A549 treated with AZD9567 at 1 μM for 4 hours (cell line): ENCODE measurements around the gene TRIOBP. TPM values are rescaled to one million over a fixed set of nuclear protein-coding genes. Genes with fewer than 3 reads are reported as not detected.

ENCODE experiments used
- total RNA-seq: library from RNA; stranded (reverse); fragments of 200-300 nt; extraction: Qiagen RNA extraction; gene quantifications from 5 replicates; pipeline ENCODE4 v1.2.3, GENCODE V29; 2022; ENCODE audit not compliant: insufficient read depth

The TRIOBP gene, protein sequence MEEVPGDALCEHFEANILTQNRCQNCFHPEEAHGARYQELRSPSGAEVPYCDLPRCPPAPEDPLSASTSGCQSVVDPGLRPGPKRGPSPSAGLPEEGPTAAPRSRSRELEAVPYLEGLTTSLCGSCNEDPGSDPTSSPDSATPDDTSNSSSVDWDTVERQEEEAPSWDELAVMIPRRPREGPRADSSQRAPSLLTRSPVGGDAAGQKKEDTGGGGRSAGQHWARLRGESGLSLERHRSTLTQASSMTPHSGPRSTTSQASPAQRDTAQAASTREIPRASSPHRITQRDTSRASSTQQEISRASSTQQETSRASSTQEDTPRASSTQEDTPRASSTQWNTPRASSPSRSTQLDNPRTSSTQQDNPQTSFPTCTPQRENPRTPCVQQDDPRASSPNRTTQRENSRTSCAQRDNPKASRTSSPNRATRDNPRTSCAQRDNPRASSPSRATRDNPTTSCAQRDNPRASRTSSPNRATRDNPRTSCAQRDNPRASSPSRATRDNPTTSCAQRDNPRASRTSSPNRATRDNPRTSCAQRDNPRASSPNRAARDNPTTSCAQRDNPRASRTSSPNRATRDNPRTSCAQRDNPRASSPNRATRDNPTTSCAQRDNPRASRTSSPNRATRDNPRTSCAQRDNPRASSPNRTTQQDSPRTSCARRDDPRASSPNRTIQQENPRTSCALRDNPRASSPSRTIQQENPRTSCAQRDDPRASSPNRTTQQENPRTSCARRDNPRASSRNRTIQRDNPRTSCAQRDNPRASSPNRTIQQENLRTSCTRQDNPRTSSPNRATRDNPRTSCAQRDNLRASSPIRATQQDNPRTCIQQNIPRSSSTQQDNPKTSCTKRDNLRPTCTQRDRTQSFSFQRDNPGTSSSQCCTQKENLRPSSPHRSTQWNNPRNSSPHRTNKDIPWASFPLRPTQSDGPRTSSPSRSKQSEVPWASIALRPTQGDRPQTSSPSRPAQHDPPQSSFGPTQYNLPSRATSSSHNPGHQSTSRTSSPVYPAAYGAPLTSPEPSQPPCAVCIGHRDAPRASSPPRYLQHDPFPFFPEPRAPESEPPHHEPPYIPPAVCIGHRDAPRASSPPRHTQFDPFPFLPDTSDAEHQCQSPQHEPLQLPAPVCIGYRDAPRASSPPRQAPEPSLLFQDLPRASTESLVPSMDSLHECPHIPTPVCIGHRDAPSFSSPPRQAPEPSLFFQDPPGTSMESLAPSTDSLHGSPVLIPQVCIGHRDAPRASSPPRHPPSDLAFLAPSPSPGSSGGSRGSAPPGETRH (N-terminal part only)
- total RNA-seq, result 23.6 to 36.5 TPM (median 31.7 TPM) in 5 replicates

DNA sequence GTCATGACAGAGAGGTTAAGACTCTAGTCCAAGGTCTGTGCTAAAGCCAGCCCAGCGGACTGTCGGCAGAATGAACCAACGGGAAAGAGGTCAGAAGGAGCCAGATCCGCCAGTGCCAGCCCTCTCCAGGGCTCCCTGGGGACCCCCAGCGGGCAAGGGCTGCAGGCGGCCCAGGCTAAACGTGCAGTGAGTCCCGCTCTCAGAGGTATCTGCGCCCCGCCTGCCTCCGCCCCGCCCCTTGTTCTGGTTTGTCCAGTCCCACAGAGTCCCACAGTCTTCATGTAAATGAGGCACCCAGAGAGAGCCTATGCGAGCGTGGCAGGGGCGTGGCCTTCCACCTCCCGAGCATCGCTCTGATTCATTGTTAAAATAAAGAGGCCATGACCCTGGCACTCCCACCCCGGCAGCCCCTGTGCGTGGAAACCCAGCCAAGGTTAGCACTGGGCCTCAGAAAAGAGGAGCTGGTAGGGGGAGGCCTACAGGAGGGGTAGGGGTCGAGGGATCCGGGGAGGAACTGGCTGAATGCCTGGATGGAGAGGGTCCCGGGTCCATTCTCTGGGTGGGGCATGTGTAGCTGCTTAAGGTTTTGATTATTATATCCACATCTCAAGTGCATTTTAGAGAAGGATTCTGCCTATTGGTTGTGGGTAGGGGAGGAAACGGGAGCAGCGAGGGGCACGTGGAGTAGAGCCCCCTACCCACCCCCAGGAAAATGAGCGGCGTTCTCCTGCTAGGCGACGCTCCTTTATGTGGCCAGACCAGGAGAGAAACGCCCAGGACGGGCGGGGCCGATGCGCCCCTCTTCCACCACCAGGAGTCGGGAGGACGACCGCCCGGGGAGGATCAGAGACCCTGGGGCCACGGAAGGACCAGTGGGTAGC lies at the start of gene TRIOBP:
Gene TRIOBP, plus strand, starts transcription at position 392 of the 881 bp plus-strand sequence. CDS start 4,318 bp downstream, outside the sequence.

DNA sequence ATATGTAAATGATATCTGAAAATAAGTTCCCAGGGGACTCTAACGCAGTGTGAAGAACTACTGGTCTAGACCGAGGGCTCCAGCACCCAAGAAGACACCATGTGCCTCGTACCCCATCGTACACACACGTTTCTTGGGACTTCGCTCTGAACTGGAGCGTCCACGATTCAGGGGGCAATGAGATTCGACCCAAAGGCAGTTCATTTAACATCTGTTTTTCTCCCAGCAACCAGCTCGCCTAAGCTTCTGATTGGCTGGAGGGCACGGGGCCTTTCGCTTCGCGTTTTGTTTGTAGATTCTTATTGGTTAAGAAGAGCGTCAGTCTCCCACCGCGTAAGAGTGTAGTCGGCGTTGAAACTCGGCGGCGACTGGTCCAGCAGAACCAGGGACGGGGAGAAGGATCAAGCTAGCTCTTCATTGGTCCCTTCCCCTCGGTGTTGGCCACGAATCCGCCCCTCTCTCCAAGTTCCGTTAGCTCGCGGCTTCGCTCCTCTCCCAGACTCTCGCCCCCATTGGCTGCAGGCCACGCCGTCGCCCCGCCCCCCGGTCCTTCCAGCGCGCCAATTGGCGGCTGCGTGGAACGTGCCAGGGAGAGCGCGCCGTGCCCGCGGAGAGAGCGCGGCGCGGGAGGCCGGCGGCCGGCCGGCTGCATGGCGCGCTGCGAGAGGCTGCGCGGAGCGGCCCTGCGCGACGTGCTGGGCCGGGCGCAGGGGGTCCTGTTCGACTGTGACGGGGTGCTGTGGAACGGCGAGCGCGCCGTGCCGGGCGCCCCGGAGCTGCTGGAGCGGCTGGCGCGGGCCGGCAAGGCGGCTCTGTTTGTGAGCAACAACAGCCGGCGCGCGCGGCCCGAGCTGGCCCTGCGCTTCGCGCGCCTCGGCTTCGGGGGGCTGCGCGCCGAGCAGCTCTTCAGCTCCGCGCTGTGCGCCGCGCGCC lies 38.4 kb upstream of the TRIOBP start, which contains the start of gene PDXP:
Gene PDXP, plus strand, starts transcription at position 591 of the 933 bp plus-strand sequence. Its CDS starts 60 bp downstream, at position 651.

DNA sequence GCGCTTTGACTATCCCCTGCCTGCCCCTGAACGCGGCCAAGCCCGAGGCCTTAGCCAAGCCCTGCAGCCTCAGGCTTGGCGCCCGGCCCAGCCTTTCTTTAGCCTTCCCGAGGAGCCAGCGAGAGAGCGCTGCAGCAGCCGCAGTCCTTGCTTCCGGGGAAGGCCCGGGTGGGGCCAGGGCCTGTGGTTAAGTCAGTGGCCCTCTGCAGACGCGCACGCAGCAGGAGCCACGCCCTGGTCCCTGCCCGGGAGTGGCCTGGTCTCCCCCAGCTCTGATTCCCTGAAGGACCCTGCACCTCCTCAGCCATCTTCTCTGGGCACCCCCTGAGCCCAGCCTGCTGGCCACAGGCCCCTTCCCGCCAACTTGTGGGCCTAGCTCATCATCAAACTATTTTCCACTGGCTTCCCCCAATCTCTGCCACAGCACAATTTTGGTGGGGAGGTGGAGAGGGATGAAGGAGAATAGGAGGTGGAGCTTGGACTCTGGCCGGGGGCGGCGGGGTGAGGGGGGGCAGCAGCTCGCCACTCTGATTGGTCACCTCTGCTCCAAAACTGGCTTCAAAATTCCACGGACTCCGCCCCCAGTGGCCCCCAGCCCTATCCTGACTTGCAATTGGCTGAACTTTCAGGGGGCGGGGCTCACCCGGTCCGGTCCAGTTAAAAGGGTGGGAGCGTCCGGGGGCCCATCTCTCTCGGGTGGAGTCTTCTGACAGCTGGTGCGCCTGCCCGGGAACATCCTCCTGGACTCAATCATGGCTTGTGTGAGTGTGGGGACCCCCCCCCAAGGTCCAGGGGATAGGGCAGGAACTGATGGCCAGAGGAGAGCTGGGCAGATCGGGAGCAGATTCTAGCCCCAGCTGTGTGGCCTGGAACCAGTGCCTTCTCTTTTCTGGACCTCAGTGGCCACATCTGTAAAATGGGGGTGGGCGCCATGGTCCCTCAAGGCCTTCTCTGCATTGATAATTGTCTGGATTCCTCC lies 21.6 kb upstream of the TRIOBP start, which contains the start of gene LGALS1:
Gene LGALS1, plus strand, starts transcription at position 686 of the 979 bp plus-strand sequence. Its CDS starts 67 bp downstream, at position 753.

DNA sequence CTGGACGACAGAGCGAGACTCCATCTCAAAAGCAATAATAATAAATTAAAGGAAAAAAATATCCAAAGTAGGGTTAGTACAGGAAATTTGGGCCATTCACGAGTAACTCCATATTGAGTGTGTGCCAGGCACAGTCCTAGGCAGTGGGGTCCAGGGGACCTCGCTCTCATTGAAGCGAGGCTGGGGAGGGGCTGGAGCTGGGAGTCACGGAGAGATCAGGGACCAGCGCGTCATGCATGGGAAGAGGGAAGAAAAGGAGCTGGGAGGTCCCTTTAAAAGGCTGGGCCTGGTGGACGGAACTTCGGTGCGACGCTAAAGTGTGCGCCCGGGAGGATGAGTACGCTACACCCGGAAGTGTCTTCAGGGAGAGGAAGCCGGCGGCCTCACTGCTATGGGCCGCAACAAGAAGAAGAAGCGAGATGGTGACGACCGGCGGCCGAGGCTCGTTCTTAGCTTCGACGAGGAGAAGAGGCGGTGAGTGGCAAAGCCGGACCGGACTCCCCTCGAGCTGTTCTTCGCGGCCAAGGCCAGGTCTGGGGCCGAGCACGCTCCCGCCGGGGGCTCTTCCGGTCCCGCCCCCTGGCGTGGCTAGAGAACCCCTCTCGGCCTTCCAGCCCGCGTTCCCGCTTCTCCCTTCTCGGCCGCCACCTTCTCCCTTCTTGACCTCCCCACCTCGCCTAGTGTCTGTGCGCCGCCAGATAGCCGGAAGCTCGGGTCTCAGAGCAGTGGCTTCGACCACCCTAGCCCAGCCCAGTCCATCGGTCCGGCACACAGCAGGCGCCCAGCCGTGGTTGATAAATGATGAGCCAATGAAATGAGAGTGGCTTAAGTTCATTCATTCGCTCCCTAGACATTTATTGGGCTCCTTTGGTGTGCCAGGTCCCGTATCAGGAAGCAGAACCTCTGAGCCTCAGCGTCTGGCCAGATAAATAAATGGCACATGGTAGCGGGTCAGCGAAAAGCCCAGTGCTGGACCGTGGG lies 10.6 kb upstream of the TRIOBP start, which contains the start of gene NOL12:
Gene NOL12, plus strand, starts transcription at position 342 of the 981 bp plus-strand sequence. Its CDS starts 50 bp downstream, at position 392.

DNA sequence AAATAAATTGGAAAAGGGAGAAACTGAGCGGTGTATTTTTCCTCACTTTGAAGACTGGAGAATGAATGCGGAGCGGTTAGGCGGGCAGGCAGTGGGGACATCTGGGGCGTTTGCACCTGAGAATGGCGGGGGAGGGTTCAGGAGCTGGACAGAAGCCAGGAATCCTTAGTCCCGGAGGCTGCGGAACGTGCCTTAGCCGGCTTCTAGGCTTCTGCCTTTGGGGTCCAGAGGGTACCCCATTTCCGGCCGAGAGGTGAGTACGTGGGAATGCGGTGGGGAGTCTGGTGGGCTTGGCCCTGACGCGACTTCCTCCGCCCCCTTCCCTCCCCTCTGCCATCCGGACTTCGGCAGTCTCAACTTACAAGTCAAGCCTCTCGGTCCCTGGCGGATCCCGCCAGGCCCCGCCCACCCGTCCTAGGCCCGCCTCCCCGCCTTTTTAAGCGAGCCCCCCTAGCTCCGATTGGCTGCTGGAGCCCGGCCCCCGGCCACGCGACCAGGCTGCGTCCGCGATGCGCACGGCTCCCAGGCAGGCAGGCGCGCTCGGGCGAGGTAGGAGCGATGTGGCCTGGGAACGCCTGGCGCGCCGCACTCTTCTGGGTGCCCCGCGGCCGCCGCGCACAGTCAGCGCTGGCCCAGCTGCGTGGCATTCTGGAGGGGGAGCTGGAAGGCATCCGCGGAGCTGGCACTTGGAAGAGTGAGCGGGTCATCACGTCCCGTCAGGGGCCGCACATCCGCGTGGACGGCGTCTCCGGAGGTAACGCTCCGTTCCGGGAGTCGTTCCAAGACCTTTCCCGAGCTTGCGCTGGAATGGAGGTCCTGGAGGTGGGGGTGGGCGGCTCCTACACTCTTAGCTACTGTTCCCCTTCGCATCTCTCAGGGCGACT lies 110.8 kb downstream of the TRIOBP start, which contains the start of gene GCAT:
Gene GCAT, plus strand, starts transcription at position 525 of the 884 bp plus-strand sequence. Its CDS starts 34 bp downstream, at position 559.

DNA sequence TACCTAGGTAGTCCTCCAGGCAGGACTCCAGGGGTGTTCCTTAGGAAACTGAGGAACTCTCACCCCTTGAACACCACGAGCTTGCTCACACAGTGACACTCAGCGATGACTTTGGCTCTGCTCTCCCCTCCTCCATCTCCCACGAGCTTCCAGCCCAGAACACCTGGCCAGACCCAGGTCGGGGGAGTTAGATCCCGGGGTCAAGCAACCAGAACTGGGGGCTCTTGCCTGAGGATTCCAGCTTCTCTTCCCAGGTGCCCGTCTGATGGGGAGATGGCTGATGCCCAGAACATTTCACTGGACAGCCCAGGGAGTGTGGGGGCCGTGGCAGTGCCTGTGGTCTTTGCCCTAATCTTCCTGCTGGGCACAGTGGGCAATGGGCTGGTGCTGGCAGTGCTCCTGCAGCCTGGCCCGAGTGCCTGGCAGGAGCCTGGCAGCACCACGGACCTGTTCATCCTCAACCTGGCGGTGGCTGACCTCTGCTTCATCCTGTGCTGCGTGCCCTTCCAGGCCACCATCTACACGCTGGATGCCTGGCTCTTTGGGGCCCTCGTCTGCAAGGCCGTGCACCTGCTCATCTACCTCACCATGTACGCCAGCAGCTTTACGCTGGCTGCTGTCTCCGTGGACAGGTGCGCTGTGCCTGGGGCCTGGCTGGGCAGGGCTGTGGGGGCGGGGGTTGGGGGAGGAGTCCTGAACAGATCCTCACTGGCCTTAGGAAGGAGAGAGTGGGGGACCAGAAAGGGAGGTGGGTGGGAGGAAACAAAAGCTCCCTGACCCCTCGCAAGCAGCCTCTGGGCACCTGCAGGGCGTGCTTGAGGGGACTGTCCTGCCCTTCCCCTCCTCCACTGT lies 126.5 kb downstream of the TRIOBP start, which contains the start of gene GALR3:
Gene GALR3, plus strand, starts transcription at position 249 of the 852 bp plus-strand sequence. Its CDS starts 25 bp downstream, at position 274.

Other genes with a start within 250 kb of the TRIOBP start
- 0.98 to 5.4 TPM (median 1.2 TPM) in 5 replicates for gene MFNG, start 210.7 kb upstream of the TRIOBP start, total RNA-seq
- 19.4 to 30.5 TPM (median 28.8 TPM) in 5 replicates for gene CARD10, start 177.6 kb upstream of the TRIOBP start, total RNA-seq
- 23.8 to 31.6 TPM (median 29.4 TPM) in 5 replicates for gene CDC42EP1, start 136.6 kb upstream of the TRIOBP start, total RNA-seq
- 0.16 to 7.6 TPM (median 0.24 TPM) in 3 of 5 replicates, not detected in the others for gene LGALS2, start 117.0 kb upstream of the TRIOBP start, total RNA-seq
- gene GGA1, start 88.2 kb upstream of the TRIOBP start, total RNA-seq, result 12.4 to 23.6 TPM (median 22.5 TPM) in 5 replicates
- 0.99 to 2.4 TPM (median 1.7 TPM) in 4 of 5 replicates, not detected in the other for gene SH3BP1, start 57.4 kb upstream of the TRIOBP start, total RNA-seq
- 18.0 to 23.4 TPM (median 19.4 TPM) in 5 replicates for gene PDXP, start 38.3 kb upstream of the TRIOBP start, total RNA-seq
- gene LGALS1, start 21.4 kb upstream of the TRIOBP start, total RNA-seq, result 1,142 to 1,386 TPM (median 1,326 TPM) in 5 replicates
- gene NOL12, start 10.7 kb upstream of the TRIOBP start, total RNA-seq, result 23.6 to 28.0 TPM (median 25.5 TPM) in 5 replicates
- 1.9 to 4.7 TPM (median 3.4 TPM) in 5 replicates for gene GCAT, start 110.9 kb downstream of the TRIOBP start, total RNA-seq
- gene GALR3, start 126.3 kb downstream of the TRIOBP start, total RNA-seq, result not detected in 5 replicates
- 21.1 to 24.9 TPM (median 23.3 TPM) in 5 replicates for gene ANKRD54, start 147.3 kb downstream of the TRIOBP start, total RNA-seq
- 259 to 328 TPM (median 285 TPM) in 5 replicates for gene EIF3L, start 152.4 kb downstream of the TRIOBP start, total RNA-seq
- 15.2 to 18.2 TPM (median 17.6 TPM) in 5 replicates for gene MICALL1, start 209.2 kb downstream of the TRIOBP start, total RNA-seq